ENCODE data around the gene PZP. TPM values are rescaled to one million over a fixed set of nuclear protein-coding genes. Genes with fewer than 3 reads are reported as not detected.

Gene PZP
- total RNA-seq, 3 donors from 2014 or later, result under 0.01 to 0.80 TPM; not detected in 1

DNA sequence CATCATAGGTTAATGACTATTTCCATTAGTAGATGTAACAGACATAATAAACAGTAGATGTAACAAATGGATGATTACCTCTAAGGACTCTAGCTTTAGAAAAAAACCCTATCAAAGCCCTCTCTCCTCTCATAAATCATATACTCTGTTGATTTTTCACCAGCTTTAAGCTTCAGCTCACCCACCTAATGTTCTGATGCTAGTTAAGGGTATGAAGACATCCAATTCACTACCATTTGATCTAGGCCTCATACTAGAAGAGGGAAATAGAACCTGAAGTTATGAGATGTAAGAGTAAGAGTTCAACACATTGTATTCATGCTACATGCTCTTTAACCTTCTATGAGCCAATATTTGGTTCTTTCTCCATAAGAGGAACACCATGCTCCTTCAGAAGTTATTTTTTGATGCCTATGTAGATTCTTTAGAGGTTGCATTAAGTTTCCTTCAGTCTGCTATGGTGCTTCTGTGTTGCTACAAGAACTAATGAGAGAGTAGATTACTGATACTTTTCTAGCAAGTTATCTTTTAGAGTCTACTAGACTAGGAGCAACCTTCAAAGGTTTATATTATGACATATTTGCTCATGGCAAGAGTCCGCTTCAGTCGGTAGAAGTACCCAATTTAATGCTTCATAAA, 108.5 kb downstream of the PZP start:
- H3K27ac ChIP-seq, result no peak overlapping the region
- H3K4me1 ChIP-seq, result no peaks in the 10 kb centered on the region
- TF ChIP-seq, protein P1, sequence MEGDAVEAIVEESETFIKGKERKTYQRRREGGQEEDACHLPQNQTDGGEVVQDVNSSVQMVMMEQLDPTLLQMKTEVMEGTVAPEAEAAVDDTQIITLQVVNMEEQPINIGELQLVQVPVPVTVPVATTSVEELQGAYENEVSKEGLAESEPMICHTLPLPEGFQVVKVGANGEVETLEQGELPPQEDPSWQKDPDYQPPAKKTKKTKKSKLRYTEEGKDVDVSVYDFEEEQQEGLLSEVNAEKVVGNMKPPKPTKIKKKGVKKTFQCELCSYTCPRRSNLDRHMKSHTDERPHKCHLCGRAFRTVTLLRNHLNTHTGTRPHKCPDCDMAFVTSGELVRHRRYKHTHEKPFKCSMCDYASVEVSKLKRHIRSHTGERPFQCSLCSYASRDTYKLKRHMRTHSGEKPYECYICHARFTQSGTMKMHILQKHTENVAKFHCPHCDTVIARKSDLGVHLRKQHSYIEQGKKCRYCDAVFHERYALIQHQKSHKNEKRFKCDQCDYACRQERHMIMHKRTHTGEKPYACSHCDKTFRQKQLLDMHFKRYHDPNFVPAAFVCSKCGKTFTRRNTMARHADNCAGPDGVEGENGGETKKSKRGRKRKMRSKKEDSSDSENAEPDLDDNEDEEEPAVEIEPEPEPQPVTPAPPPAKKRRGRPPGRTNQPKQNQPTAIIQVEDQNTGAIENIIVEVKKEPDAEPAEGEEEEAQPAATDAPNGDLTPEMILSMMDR (IDR thresholded peaks at IDR 0.05), result no peak
- TF ChIP-seq POLR2AphosphoS5 (IDR thresholded peaks at IDR 0.05) (no peak), POLR2A (IDR thresholded peaks at IDR 0.05) (no peak)
- intact Hi-C loops (cut with DNase I; ENCODE audit: low total_unique reads), result no loop called here
- H3K27me3 ChIP-seq, result no peaks in the 10 kb centered on the region
- no peak overlapping the region for H3K4me3 ChIP-seq
- peaks cover 7% of the 10 kb centered on the region for H3K36me3 ChIP-seq
- H3K9me3 ChIP-seq, result no peaks in the 10 kb centered on the region
- no peak for DNase-seq (ENCODE audit: low spot score in 2 of 2)

Other genes starting within 250 kb of the PZP start
- 1 to 10 TPM; 2.0 to 3.9 (median 3.8) TPM for gene KLRG1, start 218.8 kb downstream of the PZP start, total RNA-seq
- 100 to 1,000 TPM; 276 to 457 (median 281) TPM for gene A2M, start 92.5 kb downstream of the PZP start, total RNA-seq